IPS-18c (cell line): ENCODE data around the gene CACNG1.

ENCODE experiments used
- H3K4me3 ChIP-seq: 2 replicates; pipeline ENCODE4 v1.7.0; 2013; ENCODE audit warnings: low read depth, mild to moderate bottlenecking, low read length, moderate library complexity; ENCODE audit not compliant: insufficient read depth
- H3K9me3 ChIP-seq: one replicate; pipeline ENCODE4 v1.6.1; 2013; ENCODE audit warnings: mild to moderate bottlenecking, low read length, moderate library complexity; ENCODE audit not compliant: control insufficient read depth, insufficient read depth

CACNG1 gene

GRCh38 chr17:67044016-67044772 lies at the start of gene CACNG1:
TSS of gene CACNG1 (plus strand) at chr17:67044554. CDS start at chr17:67044661, 107 bp downstream.
- peaks cover 7% of the 10 kb centered on the region for H3K9me3 ChIP-seq
- H3K4me3 ChIP-seq, result no peak within 1 kb of the TSS

GRCh38 chr17:66994930-66995535 lies 49.3 kb upstream of the CACNG1 start:
- H3K9me3 ChIP-seq, result peaks cover 2% of the 10 kb centered on the region
- no peak overlapping the region for H3K4me3 ChIP-seq

- H3K9me3 ChIP-seq, result peaks cover 2% of the 10 kb centered on the region
- no peak overlapping the region for H3K4me3 ChIP-seq
Observed at GRCh38 chr17:66995944-66996343, 48.4 kb upstream of the CACNG1 start.

GRCh38 chr17:66996926-66997325 lies 47.4 kb upstream of the CACNG1 start:
- Histone ChIP-seq H3K4me3 (no peak overlapping the region), H3K9me3 (peaks cover 6% of the 10 kb centered on the region)

GRCh38 chr17:67003231-67003630 lies 41.1 kb upstream of the CACNG1 start:
- peaks cover 6% of the 10 kb centered on the region for H3K9me3 ChIP-seq

GRCh38 chr17:67004181-67004580 lies 40.2 kb upstream of the CACNG1 start:
- Histone ChIP-seq H3K4me3 (no peak overlapping the region), H3K9me3 (peaks cover 9% of the 10 kb centered on the region)

More at GRCh38 chr17:67003231-67003630, 41.1 kb upstream of the CACNG1 start:
- H3K4me3 ChIP-seq, result no peak overlapping the region

- peaks cover 4% of the 10 kb centered on the region for H3K9me3 ChIP-seq
- H3K4me3 ChIP-seq, result no peak overlapping the region
Observed at GRCh38 chr17:67007266-67007665, 37.1 kb upstream of the CACNG1 start.

- Histone ChIP-seq H3K9me3 (peaks cover 4% of the 10 kb centered on the region), H3K4me3 (no peak overlapping the region)
Observed at GRCh38 chr17:67008101-67008500, 36.3 kb upstream of the CACNG1 start.

- Histone ChIP-seq H3K4me3 (no peak overlapping the region), H3K9me3 (peaks cover 4% of the 10 kb centered on the region)
Observed at GRCh38 chr17:67011527-67012175, 32.7 kb upstream of the CACNG1 start.

GRCh38 chr17:67013891-67014290 lies 30.5 kb upstream of the CACNG1 start:
- peaks cover 3% of the 10 kb centered on the region for H3K9me3 ChIP-seq

GRCh38 chr17:67015001-67015400 lies 29.4 kb upstream of the CACNG1 start:
- Histone ChIP-seq H3K9me3 (no peaks in the 10 kb centered on the region), H3K4me3 (no peak overlapping the region)

More at GRCh38 chr17:67013891-67014290, 30.5 kb upstream of the CACNG1 start:
- H3K4me3 ChIP-seq, result no peak overlapping the region

- H3K4me3 ChIP-seq, result no peak overlapping the region
- H3K9me3 ChIP-seq, result no peaks in the 10 kb centered on the region
Observed at GRCh38 chr17:67016039-67016762, 28.2 kb upstream of the CACNG1 start.

GRCh38 chr17:67017910-67018309 lies 26.4 kb upstream of the CACNG1 start:
- H3K4me3 ChIP-seq, result no peak overlapping the region
- H3K9me3 ChIP-seq, result no peaks in the 10 kb centered on the region

GRCh38 chr17:67018471-67019434 lies 25.6 kb upstream of the CACNG1 start:
- H3K9me3 ChIP-seq, result no peaks in the 10 kb centered on the region
- no peak overlapping the region for H3K4me3 ChIP-seq

GRCh38 chr17:67019809-67020208 lies 24.5 kb upstream of the CACNG1 start:
- no peak overlapping the region for H3K4me3 ChIP-seq
- no peaks in the 10 kb centered on the region for H3K9me3 ChIP-seq

- no peak overlapping the region for H3K4me3 ChIP-seq
- no peaks in the 10 kb centered on the region for H3K9me3 ChIP-seq
Observed at GRCh38 chr17:67020293-67020766, 24.0 kb upstream of the CACNG1 start.
